ENCODE measurements around the gene BMF.
"Not testable (repeated sequence)": the region's sequence is repeated elsewhere in the genome, so short reads cannot be mapped to it uniquely, and the experiment has no call there.

BMF gene

DNA sequence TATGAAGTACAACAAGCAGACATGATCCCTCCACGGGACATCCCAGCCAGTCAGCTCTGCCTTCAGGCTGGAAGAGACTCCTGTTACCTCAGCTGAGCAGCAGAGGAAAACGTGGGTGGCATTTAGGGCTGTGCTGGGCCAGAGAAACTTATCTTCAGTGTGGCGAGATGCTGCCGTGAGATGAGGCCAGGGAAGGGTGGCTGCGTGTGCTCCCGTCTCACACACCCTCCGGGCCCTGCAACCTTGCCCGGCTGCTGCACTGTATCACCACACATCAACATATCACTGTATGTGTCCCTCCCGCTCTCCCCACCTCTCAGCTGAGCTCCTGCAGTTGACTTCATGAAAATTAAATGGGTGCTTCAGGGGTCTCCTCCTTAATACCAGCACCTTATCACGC lies 23.4 kb downstream of the BMF start:
- DNase-seq = no peak

DNA sequence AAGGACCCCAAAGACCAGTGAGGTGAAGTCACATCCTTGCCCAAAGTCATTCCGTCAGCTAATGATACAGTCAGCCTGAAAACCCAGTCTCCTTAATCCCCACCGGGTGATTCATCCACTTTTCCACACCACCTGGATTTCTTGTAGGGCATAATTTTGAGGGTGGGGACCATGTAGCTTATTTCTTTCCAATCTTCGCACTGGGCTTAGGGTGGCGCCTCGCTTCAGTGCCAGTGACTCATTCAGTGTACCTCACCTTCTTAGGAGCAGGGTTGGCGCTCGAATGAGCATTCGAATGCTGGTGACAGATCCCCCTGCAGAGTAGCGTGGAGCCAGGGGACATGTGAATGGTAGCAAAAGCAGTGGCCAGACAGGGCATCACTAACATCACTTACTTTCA lies 24.0 kb downstream of the BMF start:
- DNase-seq = no peak

DNA sequence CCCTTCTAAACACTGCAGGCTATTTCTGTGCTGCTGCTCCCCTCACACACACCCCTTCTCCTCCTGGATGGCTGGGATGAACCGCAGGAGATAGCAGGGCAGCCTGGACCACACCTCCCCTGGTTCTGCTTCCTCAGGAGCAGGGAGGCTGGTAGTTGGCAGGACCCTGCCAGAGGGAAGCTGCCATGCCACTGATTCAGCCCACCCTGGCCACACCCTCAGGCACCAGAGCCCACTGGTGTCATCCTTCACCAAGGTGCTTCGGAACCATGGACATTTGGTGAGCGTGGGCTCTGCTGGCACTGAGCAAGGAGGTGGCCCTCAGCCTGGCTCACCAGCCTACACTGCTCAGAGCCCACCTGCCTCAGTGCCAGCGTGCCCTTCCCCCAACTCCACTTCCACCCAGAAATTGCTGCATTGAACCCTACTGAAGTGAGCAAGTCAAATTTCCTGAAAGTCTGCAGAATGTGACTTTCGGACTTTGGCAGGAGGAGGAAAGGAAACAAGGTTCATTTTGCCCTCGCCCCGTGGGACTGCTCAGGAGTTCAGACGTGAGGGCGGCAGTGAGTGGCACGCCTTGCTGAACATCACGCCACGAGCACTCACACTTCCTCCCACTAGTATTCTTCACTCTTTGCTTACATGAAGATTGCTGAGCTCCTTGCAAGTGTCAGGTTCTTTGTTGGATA lies 26.3 kb downstream of the BMF start:
- DNase-seq = no peak

DNA sequence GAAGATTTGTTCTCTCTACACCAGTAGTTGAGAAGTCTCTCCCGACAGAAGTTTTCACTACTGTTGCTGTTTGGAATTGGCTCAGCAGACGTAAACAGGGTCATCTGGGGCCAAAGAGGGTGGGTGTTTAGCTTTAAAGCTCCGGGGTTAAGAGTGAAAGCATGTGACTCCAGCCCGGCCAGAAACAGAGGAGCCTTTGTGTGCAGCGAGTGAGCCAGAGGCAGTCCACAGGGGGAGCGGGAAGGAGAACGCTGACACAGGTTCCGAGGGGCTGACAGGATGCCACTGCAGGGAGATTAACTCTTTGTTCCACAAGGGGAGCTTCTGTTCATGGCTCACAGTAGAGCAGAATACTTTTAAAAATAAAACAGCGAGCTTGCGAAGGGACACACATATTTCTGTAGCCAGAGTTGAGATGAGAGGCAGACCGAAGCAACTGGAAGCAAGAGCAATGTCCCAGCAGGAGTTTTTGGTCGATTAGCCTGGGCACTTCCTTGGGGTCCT lies 26.9 kb downstream of the BMF start:
- no peak for DNase-seq

DNA sequence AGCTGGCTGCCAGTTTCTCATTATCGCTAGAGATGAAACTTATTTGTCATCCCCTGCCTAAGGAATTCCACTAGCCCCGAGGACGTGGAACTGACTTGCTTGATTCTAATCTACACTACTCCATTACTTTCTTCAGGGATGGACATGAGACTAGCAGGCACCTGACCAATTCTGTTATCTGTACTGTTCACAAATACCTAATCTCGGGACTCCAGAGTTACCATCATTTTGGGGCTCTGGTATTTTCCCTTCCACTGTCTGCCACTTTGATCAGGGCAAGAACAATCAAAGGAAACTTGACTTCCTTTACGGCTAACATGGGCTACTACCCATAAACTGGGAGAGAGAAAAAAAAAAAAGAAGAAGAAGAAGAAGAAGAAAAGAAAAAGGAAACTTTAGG lies 27.8 kb downstream of the BMF start:
- DNase-seq = no peak

DNA sequence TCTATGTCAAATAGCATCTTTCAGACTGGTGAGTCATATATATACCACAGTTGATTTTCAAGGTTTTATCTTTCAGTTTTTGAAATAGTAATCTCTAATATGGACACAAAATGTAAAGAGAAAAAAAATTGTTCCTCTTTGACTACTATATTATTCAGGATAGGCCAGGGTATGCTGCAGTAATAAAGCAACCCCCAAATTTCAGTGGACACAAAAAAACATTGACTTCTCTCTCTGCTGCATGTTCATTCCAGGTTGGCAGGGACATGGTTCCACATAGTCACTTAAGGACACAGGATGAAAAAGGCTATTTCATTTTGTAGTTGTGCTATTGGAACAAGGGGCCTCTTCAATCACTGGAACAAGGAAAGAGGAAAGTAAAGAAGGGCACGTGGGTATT lies 28.6 kb downstream of the BMF start:
- DNase-seq = no peak

DNA sequence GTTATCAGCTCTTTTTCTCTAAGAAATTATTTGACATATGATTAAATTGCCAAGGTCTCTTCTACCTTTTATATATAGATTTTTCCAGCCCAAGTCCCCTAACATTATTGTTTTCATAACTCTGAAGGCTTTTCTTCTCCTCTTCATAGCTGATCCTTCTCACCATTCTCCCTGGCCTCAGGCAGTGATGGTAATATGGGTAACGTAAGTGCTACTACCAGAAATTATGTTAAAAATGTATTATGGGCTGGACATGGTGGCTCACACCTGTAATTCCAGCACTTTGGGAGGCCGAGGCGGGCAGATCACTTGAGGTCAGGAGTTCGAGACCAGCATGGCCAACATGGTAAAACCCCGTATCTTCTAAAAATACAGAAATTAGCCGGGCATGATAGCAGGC lies 29.2 kb downstream of the BMF start:
- no peak for DNase-seq

DNA sequence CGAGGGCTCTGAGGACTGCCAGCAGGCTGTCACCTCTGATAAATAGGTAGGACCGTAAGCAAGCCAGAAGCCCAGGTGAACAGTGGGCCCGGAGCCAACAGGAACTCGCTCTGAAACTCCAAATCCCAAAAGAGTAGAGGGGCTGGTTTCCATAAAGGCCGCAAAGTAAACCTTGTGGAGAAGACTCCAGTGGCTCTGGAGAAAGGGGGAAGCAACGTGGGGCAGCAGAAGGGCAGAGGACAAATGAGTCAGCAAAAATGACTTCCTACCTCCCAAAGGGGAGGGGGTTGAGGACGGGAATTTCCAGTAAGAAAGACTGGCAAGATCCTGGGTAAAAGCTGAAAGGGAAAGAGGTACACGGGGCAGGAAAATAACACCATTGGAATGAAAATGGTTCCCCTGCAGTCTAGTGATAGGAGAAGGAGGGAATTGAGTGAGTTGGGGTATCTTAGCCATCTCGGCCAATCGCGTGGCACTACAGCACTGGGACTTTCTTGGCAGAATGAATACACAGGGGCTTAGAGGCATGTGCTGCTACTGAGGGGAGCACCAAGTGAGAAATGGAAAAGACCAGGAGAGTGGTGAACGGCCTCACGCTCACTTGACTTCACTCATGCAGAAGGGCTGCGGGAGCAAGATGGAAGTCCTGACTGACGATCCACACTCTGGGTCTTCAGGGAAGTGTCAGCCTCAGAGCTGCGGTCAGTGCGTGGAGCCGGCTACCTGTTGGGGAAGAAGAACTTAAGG lies 33.2 kb downstream of the BMF start:
- no peak for DNase-seq

DNA sequence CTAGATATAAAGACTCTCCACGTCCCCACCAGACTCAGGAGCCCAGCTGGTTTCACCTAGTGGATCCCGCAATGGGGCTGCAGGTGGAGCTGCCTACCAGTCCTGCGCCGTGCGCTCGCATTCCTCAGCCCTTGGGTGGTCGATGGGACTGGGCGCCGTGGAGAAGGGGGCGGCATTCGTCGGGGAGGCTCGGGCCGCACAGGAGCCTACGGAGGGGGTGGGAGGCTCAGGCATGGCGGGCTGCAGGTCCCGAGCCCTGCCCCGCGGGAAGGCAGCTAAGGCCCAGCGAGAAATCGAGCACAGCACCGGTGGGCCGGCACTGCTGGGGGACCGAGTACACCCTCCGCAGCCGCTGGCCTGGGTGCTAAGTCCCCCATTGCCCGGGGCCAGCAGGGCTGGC lies 34.0 kb downstream of the BMF start:
- DNase-seq = not testable (repeated sequence)

DNA sequence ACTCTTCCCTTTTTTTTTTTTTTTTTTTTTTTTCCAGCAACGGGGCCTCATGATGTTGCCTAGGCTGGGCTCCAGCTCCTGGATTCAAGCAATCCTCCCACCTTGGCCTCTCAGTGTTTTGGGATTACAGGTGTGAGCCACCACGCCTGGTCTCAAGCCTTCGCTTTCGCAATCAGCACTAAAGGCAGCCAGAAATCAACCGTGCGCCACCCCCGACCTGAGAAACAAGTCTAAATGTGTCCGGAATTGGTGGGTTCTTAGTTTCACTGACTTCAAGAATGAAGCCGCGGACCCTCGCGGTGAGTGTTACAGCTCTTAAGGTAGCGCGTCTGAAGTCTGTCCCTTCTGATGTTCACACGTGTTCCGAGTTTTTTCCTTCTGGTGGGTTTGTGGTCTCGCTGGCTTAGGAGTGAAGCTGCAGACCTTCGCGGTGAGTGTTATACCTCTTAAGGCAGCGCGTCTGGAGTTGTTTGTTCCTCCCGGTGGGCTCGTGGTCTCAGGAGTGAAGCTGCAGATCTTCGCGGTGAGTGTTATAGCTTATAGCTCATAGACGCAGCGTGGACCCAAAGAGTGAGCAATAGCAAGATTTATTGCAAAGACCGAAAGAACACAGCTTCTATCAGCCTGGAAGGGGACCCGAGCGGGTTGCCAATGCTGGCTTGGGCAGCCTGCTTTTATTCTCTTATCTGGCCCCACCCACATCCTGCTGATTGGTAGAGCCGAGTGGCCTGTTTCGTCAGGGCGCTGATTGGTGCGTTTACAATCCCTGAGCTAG lies 34.8 kb downstream of the BMF start:
- not testable (repeated sequence) for DNase-seq

DNA sequence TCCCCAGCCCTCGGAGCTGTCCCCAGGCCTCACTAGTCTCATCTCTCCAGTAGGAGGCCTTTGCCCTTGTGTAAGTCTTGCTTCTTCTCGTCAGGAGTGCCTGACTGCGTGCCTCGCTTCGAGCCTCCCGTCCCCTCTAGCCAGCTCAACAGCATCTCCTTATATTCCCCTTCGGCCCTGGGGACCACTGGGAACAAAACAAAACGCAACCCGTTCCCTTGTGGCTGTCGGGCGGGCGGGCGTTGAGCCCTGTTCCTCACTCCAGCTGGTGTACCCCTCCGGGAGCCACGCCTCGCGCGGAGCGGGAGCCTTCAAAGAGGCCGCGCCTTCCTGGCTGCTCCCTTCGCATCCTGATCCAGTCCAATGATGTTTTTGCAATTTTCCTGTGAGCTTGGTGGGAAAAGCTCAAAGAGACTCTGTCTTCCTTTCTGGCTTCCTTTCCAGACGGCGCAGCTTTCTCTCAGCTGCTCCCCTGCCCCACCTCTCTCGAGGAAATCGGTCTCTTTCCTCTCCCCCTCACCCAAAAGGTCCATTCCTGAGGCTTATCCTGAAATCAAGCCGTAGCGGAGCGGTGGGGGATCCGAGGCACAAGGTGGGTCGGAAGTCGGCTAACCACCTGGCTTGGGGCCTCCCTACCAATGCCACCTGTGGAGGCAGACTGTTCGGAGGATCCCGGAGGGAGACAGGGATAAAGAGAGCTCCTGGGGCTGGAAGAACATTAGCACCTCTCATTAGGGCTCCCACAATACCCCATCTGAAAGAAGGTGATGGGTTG lies 36.3 kb downstream of the BMF start:
- DNase-seq = no peak

DNA sequence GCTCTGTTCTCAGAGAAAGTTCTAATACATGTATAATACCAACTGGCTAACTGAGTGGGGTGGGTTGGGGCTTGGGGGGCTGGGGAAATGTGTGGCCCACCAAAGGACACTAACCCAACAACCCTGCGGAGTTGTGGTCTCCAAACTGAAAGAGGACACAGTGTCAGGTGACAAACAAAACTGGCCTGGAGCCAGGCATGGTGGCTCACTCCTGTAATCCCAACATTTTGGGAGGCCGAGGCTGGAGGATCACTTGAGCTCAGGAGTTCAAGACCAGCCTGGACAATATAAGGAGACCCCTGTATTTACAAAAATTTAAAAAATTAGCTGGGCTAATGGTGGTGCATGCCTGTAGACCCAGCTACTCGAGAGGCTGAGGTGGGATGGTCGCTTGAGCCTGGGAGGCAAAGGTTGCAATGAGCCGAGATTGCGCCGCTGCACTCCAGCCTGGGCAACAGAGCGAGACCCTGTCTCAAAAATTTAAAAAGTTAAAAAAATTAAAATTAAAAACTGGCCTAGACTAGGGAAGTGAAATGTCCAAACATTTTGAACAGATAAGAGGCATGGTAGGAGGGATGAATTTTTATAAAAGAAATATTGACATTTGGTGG lies 38.0 kb downstream of the BMF start:
- no peak for DNase-seq

DNA sequence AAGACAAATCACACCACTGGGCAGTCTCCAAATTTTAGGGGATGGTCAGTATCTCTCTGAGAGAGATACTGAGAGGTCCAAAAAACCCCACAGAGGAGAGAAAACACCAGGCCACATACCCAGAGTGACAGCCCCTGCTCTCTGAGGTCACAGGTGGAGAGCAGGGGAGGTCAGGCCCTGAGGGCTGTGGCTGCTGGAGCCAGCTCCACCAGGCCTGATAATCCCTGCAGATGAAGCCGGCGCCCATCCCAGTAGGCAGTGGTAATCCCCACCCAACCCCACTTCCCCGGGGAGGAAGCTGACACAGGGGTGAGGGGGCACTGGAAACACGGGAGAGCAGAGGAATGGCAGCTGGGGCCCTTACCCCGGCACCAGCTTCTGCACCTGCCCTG lies 38.5 kb downstream of the BMF start:
- DNase-seq = no peak

DNA sequence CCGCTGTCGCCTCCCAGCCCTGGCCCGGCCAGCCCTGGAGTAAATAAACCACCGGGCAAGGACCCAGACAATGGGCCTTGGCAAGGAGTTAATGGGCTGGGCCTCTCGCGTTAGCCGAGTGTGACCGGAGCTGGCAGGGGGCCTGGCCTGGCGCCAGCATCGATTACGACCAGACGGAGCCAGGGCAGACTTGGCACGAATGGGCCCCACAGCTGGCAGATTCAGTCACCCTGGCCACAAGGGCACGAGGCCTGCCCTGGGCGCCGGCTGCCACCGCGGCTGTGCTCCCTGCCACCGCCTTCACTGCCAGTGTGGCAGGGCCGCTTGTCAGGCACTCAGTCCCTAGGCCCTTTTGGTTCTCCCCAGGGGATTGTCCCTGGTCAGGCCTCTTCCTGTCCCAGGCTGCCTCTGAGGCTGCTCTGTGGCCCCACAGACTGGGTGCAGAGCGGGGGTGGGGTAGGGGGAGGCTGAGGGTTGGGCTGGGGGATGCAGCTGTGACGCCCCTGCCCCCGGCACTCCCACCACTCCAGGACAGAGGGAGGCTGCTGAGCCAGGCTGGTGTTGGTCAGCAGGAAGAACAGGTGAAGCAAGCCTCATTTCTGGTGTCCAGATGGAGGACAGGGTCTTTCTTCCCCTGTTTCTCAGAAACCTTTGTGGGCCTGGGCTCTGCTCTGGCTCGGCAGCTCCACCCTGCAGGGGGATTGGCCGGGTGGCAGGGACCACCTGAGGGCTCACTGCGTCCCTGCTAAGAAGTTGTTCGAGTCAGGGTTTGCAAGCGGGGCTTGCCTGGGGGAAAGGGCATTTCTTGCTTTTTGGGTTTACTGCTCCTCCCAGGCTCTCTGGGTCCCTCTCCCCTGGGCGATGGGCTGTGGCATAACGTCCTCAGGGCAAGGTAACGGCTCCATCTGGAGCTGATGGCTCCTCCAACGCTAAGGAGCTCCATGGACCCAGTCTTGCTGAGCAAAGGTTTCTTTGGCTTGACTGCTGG lies 39.2 kb downstream of the BMF start:
- DNase-seq = no peak

DNA sequence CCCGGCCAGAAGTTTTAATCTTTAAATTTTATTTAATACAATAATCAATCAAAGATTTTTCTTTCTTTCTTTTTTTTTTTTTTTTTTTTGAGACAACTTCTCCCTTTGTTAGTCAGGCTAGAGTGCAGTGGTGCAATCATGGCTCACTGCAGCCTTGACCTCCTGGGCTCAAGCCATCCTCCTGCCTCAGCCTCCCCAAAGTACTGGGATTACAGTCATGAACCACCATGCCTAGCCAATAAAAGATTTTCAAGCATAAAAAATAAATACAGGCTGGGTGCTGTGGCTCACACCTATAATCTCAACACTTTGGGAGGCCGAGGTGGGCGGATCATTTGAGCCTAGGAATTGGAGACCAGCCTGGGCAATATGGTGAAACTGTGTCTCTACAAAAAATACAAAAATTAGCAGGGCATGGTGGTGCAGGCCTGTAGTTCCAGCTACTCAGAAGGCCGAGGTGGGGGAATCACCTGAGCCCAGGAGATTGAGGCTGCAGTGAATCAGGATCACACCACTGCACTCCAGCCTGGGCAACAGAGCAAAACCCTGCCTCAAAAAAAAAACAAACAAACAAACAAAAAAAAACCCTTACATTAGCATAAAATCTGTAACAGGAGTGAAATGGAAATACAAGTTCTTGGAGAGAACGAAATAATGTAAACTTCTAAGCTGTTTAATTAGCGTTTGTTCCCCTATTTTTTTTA lies 40.6 kb downstream of the BMF start:
- DNase-seq = no peak

DNA sequence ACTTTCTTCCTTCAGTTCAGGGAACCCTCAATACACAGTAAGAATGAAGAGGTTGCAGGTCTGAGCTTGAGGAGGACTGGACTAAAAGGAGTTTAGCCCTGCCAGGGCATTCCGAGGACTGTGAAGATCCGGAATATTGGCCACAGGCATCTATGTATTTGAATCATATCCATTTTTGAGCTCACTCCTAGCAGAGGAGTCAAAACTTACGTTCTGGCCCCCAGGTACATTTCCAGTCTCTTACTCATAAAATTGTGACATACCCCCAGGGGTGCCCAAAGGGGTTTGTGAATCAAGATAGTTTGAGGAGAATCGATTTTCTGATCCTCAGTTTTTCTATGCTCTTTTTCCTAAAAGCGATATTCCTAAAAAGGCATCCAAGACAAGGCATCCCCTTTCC lies 42.1 kb downstream of the BMF start:
- DNase-seq = no peak

DNA sequence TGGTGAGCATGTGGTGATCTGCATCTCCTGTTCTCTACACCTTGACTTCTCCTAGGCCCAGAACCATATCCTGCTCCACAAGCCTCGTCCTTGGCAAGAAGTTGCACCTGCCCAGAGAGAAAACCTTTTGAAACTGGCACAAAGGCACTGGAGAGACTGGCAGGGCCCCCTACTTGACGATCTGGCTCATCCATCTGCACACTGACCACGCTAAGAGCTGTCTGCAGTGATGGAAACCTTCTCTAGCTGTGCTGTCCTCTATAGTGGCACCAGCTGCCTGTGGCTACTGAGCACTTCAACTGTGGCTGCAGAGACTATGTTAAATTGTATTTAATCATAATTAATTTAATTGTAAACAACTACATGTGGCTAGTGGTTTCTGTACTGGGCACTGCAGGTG lies 43.5 kb downstream of the BMF start:
- DNase-seq = no peak

DNA sequence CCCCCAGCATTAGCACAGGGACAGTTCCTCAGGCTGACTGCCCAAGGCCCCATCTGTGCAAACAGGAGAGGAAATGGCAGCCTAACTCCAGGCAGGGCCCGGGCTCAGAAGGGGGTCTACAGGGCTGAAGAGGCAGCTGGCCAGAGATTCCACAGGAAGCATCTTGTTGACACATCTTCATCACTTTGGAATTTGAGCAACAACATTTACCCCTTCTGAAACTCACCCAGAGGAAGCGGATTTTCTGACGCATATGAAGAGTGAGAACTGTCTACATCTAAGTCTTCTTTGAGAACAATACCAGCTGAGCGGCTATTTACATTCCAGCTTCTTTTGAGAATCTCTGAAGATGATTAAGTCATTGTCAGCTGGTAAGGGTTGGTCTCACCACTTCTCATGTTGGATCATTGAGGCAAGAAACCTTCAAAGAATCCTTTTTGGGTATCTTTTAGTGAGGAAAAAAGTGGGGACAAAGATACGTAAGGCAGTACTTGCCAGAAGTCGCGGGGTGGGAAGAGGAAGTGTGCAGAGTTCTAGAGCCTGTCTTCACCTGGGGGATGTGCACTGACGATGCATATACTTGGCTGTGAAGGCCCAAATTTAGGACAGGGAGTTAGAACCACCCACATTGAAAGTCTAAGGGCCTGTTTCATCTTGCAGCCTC lies 44.3 kb downstream of the BMF start:
- no peak for DNase-seq

DNA sequence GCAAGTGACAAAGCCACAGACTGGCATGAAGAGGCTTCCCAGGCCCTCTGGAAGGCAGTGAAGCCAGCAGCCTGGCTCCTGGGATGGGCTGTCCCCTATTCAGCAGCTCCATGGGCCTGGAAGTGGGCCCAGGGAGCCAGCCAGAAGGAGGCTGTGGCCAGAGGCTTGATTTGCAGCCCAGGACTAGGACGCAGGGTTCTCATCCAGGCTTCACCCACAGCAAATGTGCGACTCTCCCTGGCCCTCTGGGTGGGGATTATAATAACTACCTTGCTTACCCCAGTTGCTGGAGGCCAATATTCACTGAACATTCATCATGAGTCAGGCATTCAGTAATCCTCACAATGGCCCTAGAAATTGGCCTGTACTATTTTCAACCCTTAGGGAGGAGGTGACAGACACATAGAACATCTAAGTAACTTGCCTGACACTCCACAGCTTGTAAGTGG lies 45.1 kb downstream of the BMF start:
- DNase-seq = no peak

All from CD4-positive, alpha-beta T cell treated with Interleukin-17A for 1 hour (primary cell).